HG03565 (cell line): ENCODE results near the gene CDKAL1.
A peak's percentile ranks its signal among the peaks of the same experiment; 100 is the strongest.
"Not testable (repeated sequence)": the region's sequence is repeated elsewhere in the genome, so short reads cannot be mapped to it uniquely, and the experiment has no call there.

Experiments used
- ATAC-seq: cut with Tn5 transposase; IDR thresholded peaks from one replicate; pipeline ENCODE4 v1.9.1; 2021; ENCODE audit warnings: mild to moderate bottlenecking, moderate library complexity; ENCODE audit not compliant: unreplicated experiment

Gene CDKAL1

DNA sequence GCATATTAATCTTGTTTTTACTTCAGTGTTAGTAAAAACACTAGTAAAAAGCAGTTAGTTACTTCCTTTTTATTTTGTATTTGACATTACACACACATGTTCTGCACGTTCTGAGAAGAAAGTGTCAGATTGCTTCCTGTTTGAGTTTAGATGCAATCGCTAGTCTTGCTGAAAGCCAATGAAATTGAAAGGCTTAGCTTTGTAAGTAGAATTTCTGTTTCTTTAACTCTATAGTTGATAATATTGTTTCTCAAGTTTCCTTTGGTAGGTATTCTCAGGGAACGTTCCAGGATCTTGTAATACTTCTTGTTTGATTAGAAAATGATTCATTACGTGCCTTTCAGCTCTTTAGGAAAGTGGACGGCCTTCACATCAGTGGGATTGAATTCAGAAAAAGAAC, 55.0 kb downstream of the CDKAL1 start:
- ATAC-seq: no peak

DNA sequence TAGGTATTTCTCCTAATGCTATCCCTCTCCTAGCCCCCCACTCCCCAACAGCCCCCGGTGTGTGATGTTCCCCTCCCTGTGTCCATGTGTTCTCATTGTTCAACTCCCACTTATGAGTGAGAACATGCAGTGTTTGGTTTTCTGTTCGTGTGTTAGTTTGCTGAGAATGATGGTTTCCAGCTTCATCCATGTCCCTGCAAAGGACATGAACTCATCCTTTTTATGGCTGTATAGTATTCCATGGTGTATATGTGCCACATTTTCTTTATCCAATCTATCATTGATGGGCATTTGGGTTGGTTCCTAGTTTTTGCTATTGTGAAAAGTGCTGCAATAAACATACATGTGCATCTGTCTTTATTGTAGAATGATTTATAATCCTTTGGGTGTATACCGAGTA, 56.2 kb downstream of the CDKAL1 start:
- ATAC-seq: not testable (repeated sequence)

DNA sequence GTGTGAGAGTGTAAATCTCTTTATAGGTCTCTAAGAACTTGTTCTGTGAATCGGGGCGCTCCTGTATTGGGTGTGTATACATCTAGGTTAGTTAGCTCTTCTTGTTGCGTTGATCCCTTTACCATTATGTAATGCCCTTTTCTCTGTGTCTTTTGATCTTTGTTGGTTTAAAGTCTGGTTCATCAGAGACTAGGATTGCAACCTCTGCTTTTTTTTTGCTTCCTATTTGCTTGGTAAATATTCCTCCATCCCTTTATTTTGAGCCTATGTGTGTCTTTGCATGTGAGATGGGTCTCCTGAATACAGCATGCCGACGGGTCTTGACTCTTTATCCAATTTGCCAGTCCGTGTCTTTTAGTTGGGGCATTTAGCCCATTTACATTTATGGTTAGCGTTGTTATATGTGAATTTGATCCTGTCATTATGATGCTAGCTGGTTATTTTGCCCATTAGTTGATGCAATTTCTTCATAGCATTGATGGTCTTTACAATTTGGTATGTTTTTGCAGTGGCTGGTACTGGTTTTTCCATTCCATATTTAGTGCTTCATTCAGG, 60.1 kb downstream of the CDKAL1 start:
- ATAC-seq: not testable (repeated sequence)

DNA sequence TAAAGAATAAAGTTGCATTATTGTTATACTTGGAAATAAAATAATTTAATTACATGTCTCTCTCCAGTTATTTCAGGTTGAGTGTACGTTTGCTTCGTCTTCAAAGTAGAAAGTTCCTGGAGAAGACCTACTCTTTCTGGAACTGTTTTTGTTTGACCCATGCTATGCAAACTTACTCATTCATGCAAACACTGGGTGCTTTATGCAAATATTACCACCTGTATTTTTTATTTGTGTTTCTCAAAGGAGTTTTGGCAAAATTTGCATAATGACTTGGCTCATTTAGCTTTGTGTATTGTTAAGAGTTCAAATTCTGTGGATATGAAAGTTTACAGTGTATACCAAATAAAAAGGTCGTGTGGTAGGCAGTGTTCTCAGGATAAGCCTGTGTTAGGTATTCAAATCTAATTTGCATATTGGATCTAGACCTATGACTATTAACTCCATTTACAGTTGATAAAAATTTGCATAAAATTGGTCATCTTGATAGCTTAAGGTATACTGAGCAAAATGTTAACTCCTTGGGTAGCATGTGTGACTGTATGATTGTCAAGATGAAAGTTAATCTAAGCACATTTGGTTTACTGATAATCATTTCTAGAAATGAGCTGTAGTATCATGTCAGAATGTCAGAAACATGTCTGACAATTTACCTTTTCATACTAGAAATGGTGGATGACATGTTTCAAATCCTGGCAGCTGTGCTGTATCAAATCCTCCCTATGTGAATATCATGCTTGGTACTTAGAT, 65.2 kb downstream of the CDKAL1 start:
- ATAC-seq: peak; percentile 76

DNA sequence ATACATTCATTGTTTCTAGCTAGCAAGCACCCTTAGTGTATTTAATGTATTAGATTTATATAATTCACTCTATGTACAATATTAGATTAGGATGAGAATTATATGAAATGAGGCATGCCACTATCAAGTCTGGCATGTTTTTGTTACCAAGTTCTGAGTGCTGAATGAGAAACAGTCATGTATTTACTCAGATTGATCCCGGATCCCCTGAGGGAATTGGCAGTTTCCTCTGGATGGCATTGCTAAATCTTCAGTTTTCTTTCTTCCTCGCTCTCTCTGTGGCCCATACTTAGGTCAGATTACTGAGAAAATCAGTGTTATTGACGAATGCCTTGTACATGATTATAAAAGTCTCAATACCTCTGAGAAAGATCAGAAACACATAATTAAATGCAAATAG, 66.6 kb downstream of the CDKAL1 start:
- no peak for ATAC-seq

DNA sequence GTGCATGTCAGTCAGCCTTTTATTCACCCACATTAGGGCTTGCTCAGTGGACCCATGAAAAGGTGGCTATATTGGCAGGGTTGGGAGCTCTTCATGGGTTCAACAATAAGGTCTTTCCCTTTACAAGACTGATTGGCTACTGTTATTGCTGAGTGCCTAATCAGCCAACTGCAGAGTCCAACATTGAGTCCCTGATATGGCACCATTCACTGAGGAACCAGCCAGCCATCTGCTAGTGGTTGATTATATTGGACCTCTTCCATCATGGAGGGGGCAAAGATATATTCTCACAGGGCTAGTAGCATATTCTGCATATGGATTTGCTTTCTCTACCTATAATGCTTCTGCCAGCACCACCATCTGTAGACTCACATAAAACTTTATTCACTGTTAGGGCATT, 69.9 kb downstream of the CDKAL1 start:
- ATAC-seq: no peak

DNA sequence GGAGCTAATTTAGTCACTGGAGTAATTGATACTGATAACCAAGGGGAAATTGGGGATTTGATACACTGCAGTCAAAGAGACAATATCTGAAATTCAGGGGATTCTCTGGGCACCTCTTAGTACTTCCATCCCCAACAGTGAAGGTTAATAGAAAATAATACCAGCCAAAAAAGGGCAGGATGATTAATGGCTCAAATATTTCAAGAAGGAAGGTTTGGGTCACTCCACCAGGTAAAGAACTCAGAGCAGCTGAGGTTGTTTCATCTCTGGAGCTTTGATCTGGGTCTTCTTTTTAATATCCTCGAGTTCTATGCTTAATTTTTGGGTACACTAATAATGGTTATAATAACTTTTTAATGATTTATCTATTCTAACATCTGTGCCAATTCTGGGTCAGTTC, 70.8 kb downstream of the CDKAL1 start:
- ATAC-seq: no peak

DNA sequence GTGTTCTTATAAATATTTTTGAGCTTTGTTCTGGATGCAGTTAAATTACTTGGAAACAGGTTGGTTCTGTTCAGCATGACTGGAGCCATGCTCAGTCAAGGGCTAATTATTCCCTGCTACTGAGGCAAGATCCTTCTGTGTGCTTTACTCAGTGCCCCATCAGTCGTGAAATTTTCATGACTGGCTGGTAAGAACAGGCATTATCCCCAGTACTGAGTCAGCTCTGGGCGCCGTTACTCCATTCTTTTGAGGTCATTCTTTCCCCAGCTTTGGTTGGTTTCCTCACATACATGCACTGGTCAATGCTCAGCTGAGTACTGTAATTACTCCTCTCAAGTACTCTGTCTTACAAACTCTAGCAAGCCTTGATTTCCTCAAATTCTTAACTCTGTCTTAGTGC, 71.3 kb downstream of the CDKAL1 start:
- ATAC-seq: no peak

DNA sequence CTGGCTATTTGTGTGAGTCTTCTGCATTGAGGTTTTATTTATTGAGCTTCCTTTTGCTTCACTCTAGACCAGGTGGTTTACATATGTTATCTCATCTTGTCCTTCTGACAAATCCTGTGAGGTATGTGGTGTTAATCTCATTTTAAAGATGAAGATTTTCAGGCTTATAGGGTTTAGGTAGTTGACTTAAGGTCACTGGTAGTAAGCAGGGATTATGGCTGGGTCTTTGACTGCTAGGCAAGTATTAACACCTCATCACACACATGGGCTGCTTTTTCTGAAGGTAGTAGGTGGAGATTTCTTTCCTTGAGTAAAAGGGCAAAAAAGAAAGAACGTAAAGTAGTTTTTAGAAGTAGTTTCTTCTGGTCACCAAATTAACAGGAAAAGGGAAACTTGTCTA, 72.6 kb downstream of the CDKAL1 start:
- ATAC-seq: no peak

DNA sequence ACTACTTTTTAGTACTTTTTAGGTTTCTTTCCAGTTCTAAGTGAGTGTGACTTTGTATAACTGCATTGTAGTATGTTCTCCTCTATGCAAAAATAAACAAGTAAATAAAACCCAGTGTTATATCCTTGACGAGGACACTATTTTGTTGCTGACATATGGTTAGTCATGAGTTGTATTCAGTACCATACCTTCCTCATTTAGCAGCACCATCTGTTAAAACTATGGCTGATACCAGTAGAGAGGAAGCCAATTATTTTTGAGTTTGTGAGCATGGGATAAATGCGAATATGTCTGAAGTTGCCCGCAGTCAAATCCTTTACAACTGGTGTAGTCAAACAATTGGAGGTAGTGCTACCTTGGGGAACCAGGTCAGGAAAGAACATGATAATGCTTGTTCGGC, 74.1 kb downstream of the CDKAL1 start:
- ATAC-seq: no peak

DNA sequence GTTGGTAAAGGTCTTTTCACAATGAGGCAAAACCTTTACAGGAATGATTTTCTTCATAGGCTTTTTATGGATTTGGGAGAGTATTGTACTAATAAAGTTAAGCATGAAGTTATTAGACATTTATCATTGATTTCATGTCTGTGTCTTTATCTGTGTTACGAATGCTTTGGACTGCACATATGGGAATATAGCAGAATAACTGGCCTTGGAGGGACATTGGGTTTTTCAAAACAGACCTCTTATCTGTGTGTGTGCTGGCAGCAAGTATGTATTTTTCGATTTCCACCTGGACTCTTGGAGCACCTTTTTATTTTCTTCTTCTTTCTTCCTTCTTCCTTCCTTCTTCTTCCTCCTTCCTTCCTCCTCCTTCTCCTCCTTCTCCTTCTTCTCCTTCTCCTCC, 74.6 kb downstream of the CDKAL1 start:
- ATAC-seq: no peak

DNA sequence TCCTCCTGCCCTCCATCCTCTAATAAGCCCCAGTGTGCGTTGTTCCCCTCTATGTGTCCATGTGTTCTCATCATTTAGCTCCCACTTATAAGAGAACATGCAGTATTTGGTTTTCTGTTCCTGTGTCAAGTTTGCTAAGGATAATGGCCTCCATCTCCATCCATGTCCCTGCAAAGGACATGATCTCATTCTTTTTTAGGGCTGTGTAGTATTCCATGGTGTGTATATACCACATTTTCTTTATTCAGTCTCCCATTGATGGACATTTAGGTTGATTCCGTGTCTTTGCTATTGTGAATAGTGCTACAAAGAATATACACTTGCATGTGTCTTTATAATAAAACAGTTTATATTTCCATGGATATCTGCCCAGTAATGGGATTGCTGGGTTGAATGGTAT, 75.7 kb downstream of the CDKAL1 start:
- not testable (repeated sequence) for ATAC-seq

DNA sequence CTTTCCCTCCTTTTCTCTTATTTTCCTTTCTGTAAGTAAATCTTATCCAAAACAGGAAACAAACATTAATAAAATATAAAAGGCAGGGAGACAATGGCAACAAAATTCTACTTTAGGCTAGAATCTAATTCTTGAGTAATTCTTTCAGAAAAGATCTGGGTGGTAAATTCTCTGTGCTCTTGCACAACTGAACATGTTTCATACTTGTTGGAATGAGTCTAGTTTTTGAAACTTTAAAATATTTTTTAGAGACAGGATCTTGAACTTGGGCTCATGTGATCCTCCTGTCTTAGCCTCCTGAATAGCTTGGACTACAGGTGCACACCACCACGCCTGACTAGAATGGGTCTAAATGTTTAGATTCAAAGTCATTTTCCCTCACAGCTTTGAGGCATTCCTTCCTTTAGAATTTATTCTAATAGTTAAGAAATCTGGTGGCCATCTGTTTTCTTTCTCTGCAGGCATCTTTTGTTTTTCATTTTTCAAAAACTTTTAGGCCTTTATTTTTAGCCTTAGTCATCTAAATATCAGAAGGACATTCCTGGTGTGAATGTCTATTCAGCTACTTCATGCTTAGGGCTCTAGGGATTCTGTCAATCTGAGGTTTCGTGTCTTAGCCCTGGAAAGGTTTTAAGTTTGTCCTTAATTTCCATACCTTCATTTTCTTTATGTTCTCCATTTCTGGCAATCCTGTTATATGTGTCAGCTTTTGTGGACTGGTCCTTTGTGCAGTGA, 76.5 kb downstream of the CDKAL1 start:
- ATAC-seq: no peak

DNA sequence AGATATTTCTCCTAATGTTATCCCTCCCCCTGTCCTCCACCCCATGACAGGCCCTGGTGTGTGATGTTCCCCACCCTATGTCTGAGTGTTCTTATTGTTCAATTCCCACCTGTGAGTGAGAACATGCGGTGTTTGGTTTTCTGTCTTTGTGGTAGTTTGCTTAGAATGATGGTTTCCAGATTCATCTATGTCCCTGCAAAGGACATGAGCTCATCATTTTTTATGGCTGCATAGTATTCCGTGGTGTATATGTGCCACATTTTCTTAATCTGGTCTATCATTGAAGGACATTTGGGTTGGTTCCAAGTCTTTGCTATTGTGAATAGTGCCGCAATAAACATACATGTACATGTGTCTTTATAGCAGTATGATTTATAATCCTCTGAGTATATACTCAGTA, 83.3 kb downstream of the CDKAL1 start:
- ATAC-seq: not testable (repeated sequence)

DNA sequence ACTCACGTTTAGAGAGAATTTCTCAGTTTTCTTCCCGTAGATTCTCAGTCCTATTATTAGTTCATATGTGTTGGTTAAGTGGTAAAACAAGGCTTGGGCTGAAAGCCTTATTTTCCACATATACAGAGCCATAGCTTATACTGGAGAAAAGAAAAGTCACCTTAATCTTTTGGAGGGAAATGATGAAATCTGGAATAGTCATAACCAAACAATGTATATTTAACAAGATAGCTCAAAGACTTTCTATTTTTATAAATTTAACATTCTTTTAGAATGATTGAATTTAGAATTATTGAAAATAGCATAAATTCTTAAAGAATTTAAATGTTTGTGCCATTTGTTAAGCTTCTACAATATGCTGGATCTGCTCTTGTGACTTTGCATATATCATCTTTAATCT, 85.8 kb downstream of the CDKAL1 start:
- no peak for ATAC-seq

DNA sequence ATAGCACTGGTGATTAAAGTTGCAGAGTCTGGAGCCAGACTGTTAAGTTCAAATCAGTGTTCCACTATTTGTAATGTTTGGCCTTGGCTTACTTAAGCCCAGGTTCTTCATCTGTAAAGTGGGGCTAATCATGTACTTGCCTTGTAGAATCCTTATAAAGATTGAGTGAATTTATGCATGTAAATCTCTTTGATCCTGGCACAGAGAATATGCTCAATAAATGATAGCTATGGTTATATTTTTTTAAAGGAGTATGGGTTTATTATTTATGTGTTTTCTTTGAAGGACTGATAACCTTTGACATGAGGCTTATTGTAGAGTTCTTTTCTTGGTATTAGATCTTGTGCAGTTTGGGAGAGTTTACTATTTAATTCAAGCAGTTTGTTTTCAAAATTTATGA, 89.5 kb downstream of the CDKAL1 start:
- no peak for ATAC-seq

DNA sequence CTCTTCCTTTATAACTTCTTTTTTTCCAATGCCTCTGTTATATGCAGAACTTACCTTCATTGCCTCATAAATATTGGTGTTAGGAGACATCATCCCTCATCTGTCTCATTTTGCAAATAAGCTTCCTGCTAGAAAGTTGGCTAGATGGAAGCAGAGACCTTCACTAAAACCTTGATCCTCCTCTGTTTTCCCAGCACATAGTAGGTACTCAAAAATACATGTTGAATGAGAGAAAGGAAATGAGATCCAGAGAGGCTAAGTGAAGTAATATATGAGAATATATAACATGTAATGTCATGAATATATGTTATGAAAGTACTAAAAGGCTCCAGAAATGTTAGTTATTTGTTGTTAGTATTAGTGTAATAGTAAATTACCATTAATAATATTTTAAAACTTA, 91.9 kb downstream of the CDKAL1 start:
- ATAC-seq: no peak

DNA sequence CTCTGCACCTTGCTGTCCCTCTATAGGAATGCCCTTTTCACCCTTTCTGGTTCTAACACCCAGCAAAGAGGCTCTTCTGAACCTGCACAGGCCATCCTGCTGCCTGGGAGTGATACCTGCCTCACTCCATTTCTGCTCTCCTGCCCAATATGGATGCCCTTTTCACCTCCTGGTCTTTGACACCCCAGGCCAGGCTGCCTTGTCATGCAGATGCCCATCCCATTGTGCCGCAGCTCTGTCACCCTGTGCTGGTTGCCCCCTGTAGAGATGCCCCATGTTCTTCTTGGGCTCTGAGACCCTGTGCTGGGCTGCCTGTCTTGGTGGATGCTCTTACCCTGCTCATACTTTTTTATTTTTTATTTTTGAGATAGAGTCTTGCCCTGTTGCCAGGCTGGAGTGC, 95.3 kb downstream of the CDKAL1 start:
- ATAC-seq: no peak

DNA sequence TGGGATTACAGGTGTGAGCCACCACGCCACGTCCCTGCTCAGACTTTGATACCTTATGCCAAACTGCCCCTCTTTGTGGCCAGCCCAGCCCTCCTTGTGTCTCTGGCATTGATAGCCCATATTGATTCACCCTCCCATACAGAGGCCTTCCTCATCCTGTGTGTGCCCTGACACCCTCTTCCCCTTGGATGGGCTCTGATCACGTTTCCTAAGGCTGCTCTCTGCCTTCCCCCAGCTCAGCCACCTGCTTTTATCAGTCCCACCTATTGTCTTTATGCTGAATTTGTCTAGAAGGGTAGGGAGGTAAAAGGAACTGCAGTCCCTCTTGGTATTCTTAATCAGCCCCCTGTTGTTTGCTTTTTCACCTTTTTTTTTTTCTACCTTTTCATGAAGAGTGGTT, 95.9 kb downstream of the CDKAL1 start:
- ATAC-seq: no peak

DNA sequence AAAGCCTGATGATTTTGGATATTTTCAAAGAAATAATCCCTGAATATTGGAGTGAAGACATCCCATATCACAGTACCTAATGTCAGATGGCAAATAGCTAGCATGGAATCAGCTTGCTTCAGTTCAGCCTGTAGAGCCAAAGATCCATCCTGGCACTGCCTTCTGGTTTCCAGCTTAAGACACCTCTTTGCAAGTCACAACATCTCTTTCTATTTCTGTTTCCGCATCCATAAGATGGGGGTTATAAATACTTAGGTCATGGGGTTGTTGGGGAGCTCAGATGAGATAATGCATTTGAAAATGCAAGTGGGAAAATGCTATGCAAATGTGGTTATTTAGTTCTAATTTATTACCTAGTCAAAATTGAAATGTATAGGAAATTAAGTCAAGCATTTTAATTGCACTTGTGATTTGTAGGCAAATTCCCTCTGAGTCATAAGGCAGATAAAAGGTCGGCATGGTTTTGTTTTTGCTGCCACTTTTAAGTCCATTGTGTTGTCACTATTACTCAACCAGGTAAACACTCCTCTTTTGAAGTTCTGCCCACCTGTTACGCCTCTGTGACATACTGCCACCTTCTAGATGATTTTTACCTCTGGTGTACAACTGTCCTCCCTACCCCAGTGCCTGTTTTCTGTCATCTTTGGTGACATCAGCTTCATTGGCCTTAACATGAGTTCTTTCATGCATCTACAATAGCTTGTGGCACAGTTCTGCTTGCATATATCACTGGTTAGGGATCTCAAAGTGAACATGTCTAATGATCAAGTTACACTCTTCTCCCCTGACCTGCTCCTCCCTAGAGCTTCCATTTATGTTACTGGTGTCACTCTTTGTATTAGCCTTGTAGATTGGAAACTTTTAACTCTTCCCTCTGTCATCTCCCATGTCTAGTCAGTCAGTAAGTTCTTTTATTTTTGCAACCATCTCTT, 96.6 kb downstream of the CDKAL1 start:
- ATAC-seq: peak; percentile 41

DNA sequence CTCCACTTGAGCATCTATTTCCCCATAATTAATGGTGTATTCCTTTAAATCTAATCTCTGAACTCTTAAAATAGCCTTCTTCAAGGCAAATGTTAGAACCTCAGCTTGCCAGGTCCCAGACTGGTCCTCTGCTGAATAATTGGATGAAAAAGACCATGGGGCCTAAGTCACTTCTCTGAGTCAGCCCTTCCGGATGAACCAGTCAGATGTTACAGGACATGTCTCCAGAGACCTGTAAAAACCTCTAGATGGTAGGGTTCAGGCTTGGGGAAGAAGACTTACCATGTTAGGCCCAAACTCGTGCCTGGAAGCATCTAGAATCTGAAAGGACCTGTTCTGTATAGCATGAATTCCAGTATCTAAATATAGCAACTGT, 97.3 kb downstream of the CDKAL1 start:
- ATAC-seq: no peak
